Keratinocyte (primary cell): ENCODE data around the gene ISG20L2.

Source experiments
- CTCF ChIP-seq, 3 experiments: IDR thresholded peaks in 1 of 3; conservative IDR thresholded peaks in 1 of 3; optimal IDR thresholded peaks in 1 of 3; 2 replicates in 2 of 3; 3 replicates in 1 of 3; pipeline versions ENCODE3 to v1.5.1; 2011; ENCODE audit warnings: low read length in 3 of 3, mild to moderate bottlenecking in 3 of 3, moderate library complexity in 2 of 3, control low read depth in 1 of 3, inconsistent platforms in 1 of 3; ENCODE audit not compliant: insufficient read depth in 2 of 3; ENCODE audit errors: extremely low read depth in 1 of 3
- EZH2 ChIP-seq: IDR thresholded peaks from one replicate; pipeline ENCODE4 v1.6.1; 2012; ENCODE audit warnings: inconsistent platforms, mild to moderate bottlenecking, low read length, moderate library complexity

DNA sequence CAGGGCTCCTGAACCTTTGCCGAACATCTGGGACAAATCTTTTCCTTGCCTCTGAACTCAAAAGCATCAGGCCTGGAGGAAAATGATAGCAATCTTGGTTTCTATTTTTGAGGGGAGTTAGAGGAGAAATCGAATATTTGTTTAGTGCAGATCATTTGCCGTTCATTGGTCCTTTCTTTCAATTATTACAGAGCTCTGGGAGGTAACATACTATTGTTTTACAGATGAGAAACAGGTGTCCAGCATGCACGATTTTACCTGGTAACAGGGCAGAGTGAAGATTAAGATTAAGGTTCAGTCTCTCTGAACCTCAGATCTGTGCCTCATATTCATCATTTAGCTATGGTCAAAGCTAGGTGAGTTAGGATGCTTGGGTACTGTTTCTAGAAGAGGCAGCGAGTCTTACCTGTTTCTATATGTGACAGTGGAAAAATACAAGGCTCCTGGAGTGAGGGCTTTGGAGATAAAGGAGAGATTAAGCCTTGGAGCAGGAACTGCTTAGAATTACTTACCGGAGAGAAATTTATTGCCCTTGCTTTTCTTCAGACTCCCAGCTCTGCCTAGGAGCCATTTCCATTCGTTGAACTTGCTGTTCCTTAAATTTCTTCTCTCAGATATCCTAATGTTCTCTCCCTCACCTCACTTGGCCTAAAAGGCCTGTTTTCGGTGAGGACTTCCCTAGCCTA, 40.2 kb upstream of the ISG20L2 start:
- TF ChIP-seq EZH2 (no peak), CTCF (optimal IDR thresholded peaks at IDR 0.05 in 1 of 3, IDR thresholded peaks at IDR 0.05 in 1 of 3, conservative IDR thresholded peaks at IDR 0.05 in 1 of 3; ENCODE audit: extremely low read depth in 1 of 3, insufficient read depth in 2 of 3, low read length in 3 of 3) (no peak)
